K562 treated with DMSO at 1 percent for 4 hours (cell line): Measurements from ENCODE around the gene PRKRIP1. TPM values are rescaled to one million over a fixed set of nuclear protein-coding genes. Genes with fewer than 3 reads are reported as not detected.

ENCODE experiments used
- total RNA-seq: library from RNA; unstranded; fragments of 300-600 nt; gene quantifications from 2 replicates; pipeline ENCODE4 v1.2.3, GENCODE V29; 2022; ENCODE audit not compliant: insufficient read depth

PRKRIP1 gene
- 26.0 and 27.3 TPM in 2 replicates for total RNA-seq

GRCh38 chr7:102395873-102396709 lies at the start of gene PRKRIP1:
Gene PRKRIP1, plus strand, starts transcription at chr7:102396363. Its CDS starts 49 bp downstream, at chr7:102396412.

GRCh38 chr7:102356344-102356743 lies 39.8 kb upstream of the PRKRIP1 start, which contains the start of gene SPDYE6:
Gene SPDYE6, minus strand, starts transcription at chr7:102356444. Its CDS starts 421 bp downstream, at chr7:102356023.

GRCh38 chr7:102433219-102434038 lies 37.3 kb downstream of the PRKRIP1 start, which contains the start of gene ORAI2:
Gene ORAI2, plus strand, starts transcription at chr7:102433575. Its CDS starts 5,382 bp downstream, at chr7:102438957.

GRCh38 chr7:102464577-102465280 lies 68.6 kb downstream of the PRKRIP1 start, which contains the start of the genes ALKBH4 and LRWD1:
Gene ALKBH4, minus strand, starts transcription at chr7:102464863. Its CDS starts 27 bp downstream, at chr7:102464836.
Gene LRWD1, plus strand, starts transcription at chr7:102464984. Its CDS starts 97 bp downstream, at chr7:102465081.

Other genes starting within 250 kb of the PRKRIP1 start
- gene SH2B2, start 109.5 kb upstream of the PRKRIP1 start, total RNA-seq: 1.3 and 2.0 TPM in 2 replicates
- gene SPDYE6, start 39.9 kb upstream of the PRKRIP1 start, total RNA-seq: not detected in 2 replicates
- gene ORAI2, start 37.2 kb downstream of the PRKRIP1 start, total RNA-seq: 38.7 and 56.0 TPM in 2 replicates
- gene ALKBH4, start 68.5 kb downstream of the PRKRIP1 start, total RNA-seq: 5.9 and 7.2 TPM in 2 replicates
- gene LRWD1, start 68.6 kb downstream of the PRKRIP1 start, total RNA-seq: 48.7 and 58.7 TPM in 2 replicates
- 130 and 146 TPM in 2 replicates for gene POLR2J, start 82.6 kb downstream of the PRKRIP1 start, total RNA-seq
- gene RASA4B, start 121.4 kb downstream of the PRKRIP1 start, total RNA-seq: 4.9 and 13.9 TPM in 2 replicates
- gene UPK3BL2, start 147.3 kb downstream of the PRKRIP1 start, total RNA-seq: 6.5 and 8.8 TPM in 2 replicates
- 1.0 TPM in 1 of 2 replicates, not detected in the other for gene SPDYE2, start 154.9 kb downstream of the PRKRIP1 start, total RNA-seq
- gene POLR2J3, start 176.2 kb downstream of the PRKRIP1 start, total RNA-seq: 26.0 and 30.4 TPM in 2 replicates
- gene RASA4, start 220.4 kb downstream of the PRKRIP1 start, total RNA-seq: 15.1 and 16.4 TPM in 2 replicates
- 16.1 and 28.4 TPM in 2 replicates for gene UPK3BL1, start 246.4 kb downstream of the PRKRIP1 start, total RNA-seq